ENCODE results near the gene TSC22D1.

- no peak for TF ChIP-seq CTCF (optimal IDR thresholded peaks at IDR 0.05 in 1 of 3, IDR thresholded peaks at IDR 0.05 in 1 of 3, conservative IDR thresholded peaks at IDR 0.05 in 1 of 3; ENCODE audit: extremely low read depth in 1 of 3, insufficient read depth in 2 of 3, low read length in 3 of 3)
- TF ChIP-seq EZH2 (IDR thresholded peaks at IDR 0.05; ENCODE audit: low read length) = no peak
Measured at GRCh38 chr13:44543369-44543768, 32.8 kb downstream of the TSC22D1 start.

Measured in keratinocyte (primary cell).